ENCODE measurements around the gene KIF1B.

DNA sequence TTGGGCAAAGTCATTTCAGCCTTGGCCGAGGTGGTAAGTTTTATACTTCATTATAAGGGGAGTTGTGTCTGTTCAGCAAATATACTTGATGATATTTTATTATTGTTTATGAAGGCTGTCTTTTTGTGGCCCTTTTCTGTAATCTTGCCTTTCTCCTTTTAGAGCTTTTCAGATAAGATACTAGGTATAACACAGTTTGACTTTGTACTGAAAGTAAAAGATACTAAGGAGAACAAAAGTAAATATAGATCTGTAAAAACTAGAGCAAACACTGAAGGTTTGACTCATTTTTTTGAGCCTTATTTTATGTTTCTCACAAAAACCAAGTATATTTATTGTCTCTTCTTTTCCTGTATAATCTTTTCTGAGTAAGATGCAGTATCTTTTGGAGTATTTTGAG, 61.9 kb downstream of the KIF1B start:
- TF ChIP-seq, protein P1, sequence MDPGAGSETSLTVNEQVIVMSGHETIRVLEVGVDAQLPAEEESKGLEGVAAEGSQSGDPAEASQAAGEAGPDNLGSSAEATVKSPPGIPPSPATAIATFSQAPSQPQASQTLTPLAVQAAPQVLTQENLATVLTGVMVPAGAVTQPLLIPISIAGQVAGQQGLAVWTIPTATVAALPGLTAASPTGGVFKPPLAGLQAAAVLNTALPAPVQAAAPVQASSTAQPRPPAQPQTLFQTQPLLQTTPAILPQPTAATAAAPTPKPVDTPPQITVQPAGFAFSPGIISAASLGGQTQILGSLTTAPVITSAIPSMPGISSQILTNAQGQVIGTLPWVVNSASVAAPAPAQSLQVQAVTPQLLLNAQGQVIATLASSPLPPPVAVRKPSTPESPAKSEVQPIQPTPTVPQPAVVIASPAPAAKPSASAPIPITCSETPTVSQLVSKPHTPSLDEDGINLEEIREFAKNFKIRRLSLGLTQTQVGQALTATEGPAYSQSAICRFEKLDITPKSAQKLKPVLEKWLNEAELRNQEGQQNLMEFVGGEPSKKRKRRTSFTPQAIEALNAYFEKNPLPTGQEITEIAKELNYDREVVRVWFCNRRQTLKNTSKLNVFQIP (CRISPR knock-in tag; IDR thresholded peaks at IDR 0.05; ENCODE audit: borderline replicate concordance, low read depth): no peak
- no peak for TF ChIP-seq PPARA (CRISPR knock-in tag; IDR thresholded peaks at IDR 0.05; ENCODE audit: borderline replicate concordance)
- TF ChIP-seq ZFP30 (CRISPR knock-in tag; IDR thresholded peaks at IDR 0.05): no peak
- TF ChIP-seq RARB (CRISPR knock-in tag; IDR thresholded peaks at IDR 0.05): no peak
- TF ChIP-seq, protein P2, sequence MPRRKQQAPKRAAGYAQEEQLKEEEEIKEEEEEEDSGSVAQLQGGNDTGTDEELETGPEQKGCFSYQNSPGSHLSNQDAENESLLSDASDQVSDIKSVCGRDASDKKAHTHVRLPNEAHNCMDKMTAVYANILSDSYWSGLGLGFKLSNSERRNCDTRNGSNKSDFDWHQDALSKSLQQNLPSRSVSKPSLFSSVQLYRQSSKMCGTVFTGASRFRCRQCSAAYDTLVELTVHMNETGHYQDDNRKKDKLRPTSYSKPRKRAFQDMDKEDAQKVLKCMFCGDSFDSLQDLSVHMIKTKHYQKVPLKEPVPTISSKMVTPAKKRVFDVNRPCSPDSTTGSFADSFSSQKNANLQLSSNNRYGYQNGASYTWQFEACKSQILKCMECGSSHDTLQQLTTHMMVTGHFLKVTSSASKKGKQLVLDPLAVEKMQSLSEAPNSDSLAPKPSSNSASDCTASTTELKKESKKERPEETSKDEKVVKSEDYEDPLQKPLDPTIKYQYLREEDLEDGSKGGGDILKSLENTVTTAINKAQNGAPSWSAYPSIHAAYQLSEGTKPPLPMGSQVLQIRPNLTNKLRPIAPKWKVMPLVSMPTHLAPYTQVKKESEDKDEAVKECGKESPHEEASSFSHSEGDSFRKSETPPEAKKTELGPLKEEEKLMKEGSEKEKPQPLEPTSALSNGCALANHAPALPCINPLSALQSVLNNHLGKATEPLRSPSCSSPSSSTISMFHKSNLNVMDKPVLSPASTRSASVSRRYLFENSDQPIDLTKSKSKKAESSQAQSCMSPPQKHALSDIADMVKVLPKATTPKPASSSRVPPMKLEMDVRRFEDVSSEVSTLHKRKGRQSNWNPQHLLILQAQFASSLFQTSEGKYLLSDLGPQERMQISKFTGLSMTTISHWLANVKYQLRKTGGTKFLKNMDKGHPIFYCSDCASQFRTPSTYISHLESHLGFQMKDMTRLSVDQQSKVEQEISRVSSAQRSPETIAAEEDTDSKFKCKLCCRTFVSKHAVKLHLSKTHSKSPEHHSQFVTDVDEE (CRISPR knock-in tag; IDR thresholded peaks at IDR 0.05): no peak
- TF ChIP-seq ZFP3 (CRISPR knock-in tag; IDR thresholded peaks at IDR 0.05): no peak
- no peak for TF ChIP-seq ESRRG (CRISPR knock-in tag; IDR thresholded peaks at IDR 0.05)
- TF ChIP-seq ISL1 (CRISPR knock-in tag; IDR thresholded peaks at IDR 0.05): no peak
- TF ChIP-seq, protein P3, sequence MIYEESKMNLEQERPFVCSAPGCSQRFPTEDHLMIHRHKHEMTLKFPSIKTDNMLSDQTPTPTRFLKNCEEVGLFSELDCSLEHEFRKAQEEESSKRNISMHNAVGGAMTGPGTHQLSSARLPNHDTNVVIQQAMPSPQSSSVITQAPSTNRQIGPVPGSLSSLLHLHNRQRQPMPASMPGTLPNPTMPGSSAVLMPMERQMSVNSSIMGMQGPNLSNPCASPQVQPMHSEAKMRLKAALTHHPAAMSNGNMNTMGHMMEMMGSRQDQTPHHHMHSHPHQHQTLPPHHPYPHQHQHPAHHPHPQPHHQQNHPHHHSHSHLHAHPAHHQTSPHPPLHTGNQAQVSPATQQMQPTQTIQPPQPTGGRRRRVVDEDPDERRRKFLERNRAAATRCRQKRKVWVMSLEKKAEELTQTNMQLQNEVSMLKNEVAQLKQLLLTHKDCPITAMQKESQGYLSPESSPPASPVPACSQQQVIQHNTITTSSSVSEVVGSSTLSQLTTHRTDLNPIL (CRISPR knock-in tag; IDR thresholded peaks at IDR 0.05; ENCODE audit: low read depth): no peak
- TF ChIP-seq GLIS3 (CRISPR knock-in tag; IDR thresholded peaks at IDR 0.05): no peak
- TF ChIP-seq SNAI2 (CRISPR knock-in tag; IDR thresholded peaks at IDR 0.05): no peak
- no peak for TF ChIP-seq ZNF70 (CRISPR knock-in tag; IDR thresholded peaks at IDR 0.05)
- no peak for TF ChIP-seq BACH2 (CRISPR knock-in tag; IDR thresholded peaks at IDR 0.05; ENCODE audit: borderline replicate concordance)
- TF ChIP-seq ZNF8 (CRISPR knock-in tag; IDR thresholded peaks at IDR 0.05): no peak

Data from SK-N-SH treated with all-trans-retinoic acid at 6 μM for 48 hours (cell line).